ENCODE measurements around the gene ASCC1.

DNA sequence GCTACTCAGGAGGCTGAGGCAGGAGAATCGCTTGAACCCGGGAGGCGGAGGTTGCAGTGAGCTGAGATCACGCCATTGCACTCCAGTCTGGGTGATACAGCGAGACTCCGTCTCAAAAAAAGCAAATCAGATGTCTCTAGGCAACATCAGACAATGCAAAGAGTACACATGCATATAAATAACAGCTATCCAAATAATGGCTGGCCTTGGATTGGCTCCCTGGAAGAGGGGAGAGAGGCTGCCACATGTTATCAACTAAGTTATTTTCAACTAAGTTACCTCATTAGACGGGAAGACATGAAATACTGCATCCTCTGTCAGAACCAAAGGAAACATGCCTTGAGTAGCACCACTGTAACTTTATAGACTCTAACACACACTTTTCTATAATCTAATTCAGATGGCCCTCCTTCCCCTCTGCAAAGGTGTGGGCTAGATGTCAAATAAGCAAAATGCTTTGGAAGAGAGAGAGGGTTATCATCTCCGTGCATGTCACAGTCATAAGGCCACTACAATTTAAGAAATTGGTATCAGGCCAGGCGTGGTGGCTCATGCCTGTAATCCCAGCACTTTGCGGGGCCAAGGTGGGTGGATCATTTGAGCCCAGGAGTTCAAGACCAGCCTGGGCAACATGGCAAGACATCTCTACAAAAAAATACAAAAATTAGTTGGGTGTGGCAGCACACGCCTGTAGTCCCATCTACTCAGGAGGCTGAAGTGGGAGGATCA is 105.2 kb downstream of the ASCC1 start:
- TF ChIP-seq, protein P1, sequence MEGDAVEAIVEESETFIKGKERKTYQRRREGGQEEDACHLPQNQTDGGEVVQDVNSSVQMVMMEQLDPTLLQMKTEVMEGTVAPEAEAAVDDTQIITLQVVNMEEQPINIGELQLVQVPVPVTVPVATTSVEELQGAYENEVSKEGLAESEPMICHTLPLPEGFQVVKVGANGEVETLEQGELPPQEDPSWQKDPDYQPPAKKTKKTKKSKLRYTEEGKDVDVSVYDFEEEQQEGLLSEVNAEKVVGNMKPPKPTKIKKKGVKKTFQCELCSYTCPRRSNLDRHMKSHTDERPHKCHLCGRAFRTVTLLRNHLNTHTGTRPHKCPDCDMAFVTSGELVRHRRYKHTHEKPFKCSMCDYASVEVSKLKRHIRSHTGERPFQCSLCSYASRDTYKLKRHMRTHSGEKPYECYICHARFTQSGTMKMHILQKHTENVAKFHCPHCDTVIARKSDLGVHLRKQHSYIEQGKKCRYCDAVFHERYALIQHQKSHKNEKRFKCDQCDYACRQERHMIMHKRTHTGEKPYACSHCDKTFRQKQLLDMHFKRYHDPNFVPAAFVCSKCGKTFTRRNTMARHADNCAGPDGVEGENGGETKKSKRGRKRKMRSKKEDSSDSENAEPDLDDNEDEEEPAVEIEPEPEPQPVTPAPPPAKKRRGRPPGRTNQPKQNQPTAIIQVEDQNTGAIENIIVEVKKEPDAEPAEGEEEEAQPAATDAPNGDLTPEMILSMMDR (IDR thresholded peaks at IDR 0.05), result no peak
- no peak for TF ChIP-seq EZH2 (IDR thresholded peaks at IDR 0.05; ENCODE audit: borderline replicate concordance, insufficient read depth, low read depth, low read length, poor library complexity, severe bottlenecking)
